ENCODE measurements around the gene BCCIP. TPM values are rescaled to one million over a fixed set of nuclear protein-coding genes. Genes with fewer than 3 reads are reported as not detected.

BCCIP gene
- total RNA-seq, 1 experiment from 2014 or later = 113 TPM

GRCh38 chr10:125859128-125859817, 35.9 kb downstream of the BCCIP start:
- POLR2A ChIA-PET (ENCODE audit: low non-redundant PET) = no interaction called here
- no TSS peak for BruUV-seq (replicated peaks)

GRCh38 chr10:125865120-125865519, 41.8 kb downstream of the BCCIP start:
- TF ChIP-seq EZH2 (IDR thresholded peaks at IDR 0.05; ENCODE audit: borderline replicate concordance, low read depth, low read length, poor library complexity, severe bottlenecking) (no peak), CTCF (conservative IDR thresholded peaks at IDR 0.05; ENCODE audit: low read depth, low read length) (no peak)
- no peak for DNase-seq (ENCODE audit: low spot score)
- Histone ChIP-seq H3K4me3 (ENCODE audit: low read depth, low read length, poor library complexity, severe bottlenecking) (no peak overlapping the region), H3K9me3 (ENCODE audit: low read depth, low read length, poor library complexity, severe bottlenecking) (no peaks in the 10 kb centered on the region), H3K27me3 (replicated peaks; ENCODE audit: insufficient read depth, low read depth, low read length, poor library complexity) (no peaks in the 10 kb centered on the region), H3K4me1 (ENCODE audit: insufficient read depth, low read length, poor library complexity, severe bottlenecking) (no peaks in the 10 kb centered on the region), H3K36me3 (ENCODE audit: insufficient read depth, low read length, poor library complexity, severe bottlenecking) (peaks cover 10% of the 10 kb centered on the region), H3K27ac (ENCODE audit: low read depth, low read length, poor library complexity, severe bottlenecking) (no peak overlapping the region)
- POLR2A ChIA-PET (ENCODE audit: low non-redundant PET) = no interaction called here
- no TSS peak for BruUV-seq (replicated peaks)
- intact Hi-C loops (cut with micrococcal nuclease; ENCODE audit: unreplicated experiment) = no loop called here
- CTCF ChIA-PET = no interaction called here

More at GRCh38 chr10:125859128-125859817, 35.9 kb downstream of the BCCIP start:
- Histone ChIP-seq H3K4me1 (ENCODE audit: insufficient read depth, low read length, poor library complexity, severe bottlenecking) (no peaks in the 10 kb centered on the region), H3K4me3 (ENCODE audit: low read depth, low read length, poor library complexity, severe bottlenecking) (no peak overlapping the region), H3K9me3 (ENCODE audit: low read depth, low read length, poor library complexity, severe bottlenecking) (no peaks in the 10 kb centered on the region), H3K27me3 (replicated peaks; ENCODE audit: insufficient read depth, low read depth, low read length, poor library complexity) (no peaks in the 10 kb centered on the region), H3K36me3 (ENCODE audit: insufficient read depth, low read length, poor library complexity, severe bottlenecking) (peaks cover 7% of the 10 kb centered on the region), H3K27ac (ENCODE audit: low read depth, low read length, poor library complexity, severe bottlenecking) (no peak overlapping the region)
- DNase-seq (ENCODE audit: low spot score) = no peak
- CTCF ChIA-PET = no interaction called here
- TF ChIP-seq EZH2 (IDR thresholded peaks at IDR 0.05; ENCODE audit: borderline replicate concordance, low read depth, low read length, poor library complexity, severe bottlenecking) = no peak
- TF ChIP-seq CTCF (conservative IDR thresholded peaks at IDR 0.05; ENCODE audit: low read depth, low read length) = no peak
- intact Hi-C loops (cut with micrococcal nuclease; ENCODE audit: unreplicated experiment) = no loop called here

- no peak for TF ChIP-seq CTCF (conservative IDR thresholded peaks at IDR 0.05; ENCODE audit: low read depth, low read length)
- TF ChIP-seq EZH2 (IDR thresholded peaks at IDR 0.05; ENCODE audit: borderline replicate concordance, low read depth, low read length, poor library complexity, severe bottlenecking) = no peak
- Histone ChIP-seq H3K9me3 (ENCODE audit: low read depth, low read length, poor library complexity, severe bottlenecking) (no peaks in the 10 kb centered on the region), H3K27me3 (replicated peaks; ENCODE audit: insufficient read depth, low read depth, low read length, poor library complexity) (no peaks in the 10 kb centered on the region), H3K4me1 (ENCODE audit: insufficient read depth, low read length, poor library complexity, severe bottlenecking) (no peaks in the 10 kb centered on the region), H3K4me3 (ENCODE audit: low read depth, low read length, poor library complexity, severe bottlenecking) (no peak overlapping the region), H3K27ac (ENCODE audit: low read depth, low read length, poor library complexity, severe bottlenecking) (no peak overlapping the region), H3K36me3 (ENCODE audit: insufficient read depth, low read length, poor library complexity, severe bottlenecking) (peaks cover 10% of the 10 kb centered on the region)
- DNase-seq (ENCODE audit: low spot score) = no peak
- POLR2A ChIA-PET (ENCODE audit: low non-redundant PET) = no interaction called here
- no TSS peak for BruUV-seq (replicated peaks)
- intact Hi-C loops (cut with micrococcal nuclease; ENCODE audit: unreplicated experiment) = no loop called here
- CTCF ChIA-PET = no interaction called here
Measured at GRCh38 chr10:125866421-125867029, 43.2 kb downstream of the BCCIP start.
